GM18499 (cell line): ENCODE results near the gene CERS1.

ENCODE experiments used
- ATAC-seq: cut with Tn5 transposase; IDR thresholded peaks from one replicate; pipeline ENCODE4 v1.9.1; 2021; ENCODE audit warnings: moderate number of reproducible peaks; ENCODE audit not compliant: insufficient read depth, unreplicated experiment

Gene CERS1

DNA sequence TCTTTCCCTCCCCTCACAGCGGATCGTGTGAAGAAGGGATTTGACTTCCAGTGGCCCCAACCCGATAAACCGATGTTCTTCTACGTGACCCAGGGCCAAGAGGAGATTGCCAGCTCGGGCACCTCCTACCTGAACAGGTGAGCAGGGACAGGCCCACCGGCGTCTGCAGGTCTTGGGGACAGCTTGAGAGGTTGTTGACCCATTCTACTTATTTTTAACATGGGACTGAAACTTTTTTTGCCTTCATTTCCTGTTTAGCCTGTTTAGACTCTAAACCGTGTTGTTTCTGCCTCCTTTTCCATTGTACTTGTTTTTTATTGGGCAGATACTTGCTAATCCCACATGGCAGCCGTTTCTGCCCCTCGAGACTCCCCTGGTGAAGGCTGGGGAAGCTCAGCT, 35.7 kb downstream of the CERS1 start:
- ATAC-seq = no peak

DNA sequence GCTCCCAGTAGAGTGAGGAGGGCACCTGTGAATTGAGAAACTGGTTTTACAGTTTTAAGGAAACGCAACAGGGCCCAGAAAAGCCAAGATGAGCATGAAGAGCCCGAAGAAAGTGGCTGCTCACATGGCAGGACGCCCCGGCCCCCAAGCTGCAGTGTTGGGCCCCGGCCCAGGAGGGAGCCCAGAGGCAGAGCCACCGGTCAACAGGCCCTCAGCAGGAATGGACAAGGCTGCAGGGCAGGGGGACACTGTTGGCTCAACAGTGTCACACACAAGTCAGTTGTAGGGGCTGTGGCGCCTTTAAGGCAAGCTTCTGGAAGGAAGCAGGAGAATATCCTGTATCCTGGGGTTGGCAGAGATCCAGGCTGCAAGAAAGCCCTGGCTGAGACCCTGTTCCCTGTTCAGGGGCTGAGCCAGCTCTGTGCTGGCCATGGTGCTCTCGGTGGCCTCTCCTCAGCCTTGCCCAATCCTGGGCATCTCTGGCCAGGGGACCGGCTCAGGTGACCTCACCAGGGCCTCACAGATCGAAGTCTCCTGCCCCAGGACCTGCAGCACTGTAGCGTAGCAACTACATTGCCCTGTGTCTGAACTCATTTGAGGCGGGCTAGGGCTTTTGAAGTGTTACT, 36.2 kb downstream of the CERS1 start:
- no peak for ATAC-seq

DNA sequence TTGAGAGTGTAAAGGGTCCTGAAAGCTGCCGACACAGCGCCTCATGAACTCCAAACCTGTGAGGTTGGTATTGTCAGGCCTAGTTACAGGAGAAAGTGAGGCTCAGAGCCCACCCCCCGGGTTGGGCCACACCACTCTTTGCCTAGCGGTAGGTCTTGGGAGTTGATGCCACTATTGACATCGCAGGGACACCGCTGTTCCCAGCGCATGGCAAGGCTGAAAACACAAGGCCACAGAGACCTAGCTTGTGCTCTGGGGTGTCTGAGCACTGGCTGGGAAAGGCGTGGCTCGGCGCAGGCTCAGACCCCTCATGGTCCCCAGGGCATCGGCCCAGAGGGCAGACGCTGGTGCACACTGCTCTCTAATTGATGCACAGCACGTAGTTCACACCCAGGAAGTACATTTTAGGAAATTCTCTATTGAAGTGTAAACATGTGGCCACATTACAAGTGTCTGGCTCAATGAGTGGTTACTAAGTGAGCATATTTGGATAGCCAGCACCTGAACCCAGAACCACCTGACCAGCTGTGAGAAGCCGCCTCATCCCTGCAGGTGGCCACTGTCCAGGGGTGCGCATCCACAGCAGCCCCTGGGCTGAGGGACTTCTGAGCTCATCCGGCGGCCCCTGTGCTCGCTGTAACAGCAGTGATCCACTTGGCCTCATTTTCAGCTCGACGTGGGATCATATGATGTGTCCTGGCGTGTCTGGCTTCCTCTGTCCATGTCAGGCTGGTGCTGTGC, 36.9 kb downstream of the CERS1 start:
- no peak for ATAC-seq

DNA sequence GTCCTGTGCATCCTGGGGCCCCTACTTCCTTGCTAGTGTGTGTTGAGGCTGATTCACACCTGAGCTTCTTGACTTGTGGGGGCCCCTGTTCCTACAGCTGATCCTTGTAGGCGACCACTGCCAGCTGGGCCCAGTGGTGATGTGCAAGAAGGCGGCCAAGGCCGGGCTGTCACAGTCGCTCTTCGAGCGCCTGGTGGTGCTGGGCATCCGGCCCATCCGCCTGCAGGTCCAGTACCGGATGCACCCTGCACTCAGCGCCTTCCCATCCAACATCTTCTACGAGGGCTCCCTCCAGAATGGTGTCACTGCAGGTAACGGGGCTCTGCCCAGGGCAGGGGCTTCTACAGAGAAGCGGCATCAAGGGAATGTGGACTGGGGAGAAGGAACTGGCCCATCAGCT, 38.7 kb downstream of the CERS1 start:
- no peak for ATAC-seq

DNA sequence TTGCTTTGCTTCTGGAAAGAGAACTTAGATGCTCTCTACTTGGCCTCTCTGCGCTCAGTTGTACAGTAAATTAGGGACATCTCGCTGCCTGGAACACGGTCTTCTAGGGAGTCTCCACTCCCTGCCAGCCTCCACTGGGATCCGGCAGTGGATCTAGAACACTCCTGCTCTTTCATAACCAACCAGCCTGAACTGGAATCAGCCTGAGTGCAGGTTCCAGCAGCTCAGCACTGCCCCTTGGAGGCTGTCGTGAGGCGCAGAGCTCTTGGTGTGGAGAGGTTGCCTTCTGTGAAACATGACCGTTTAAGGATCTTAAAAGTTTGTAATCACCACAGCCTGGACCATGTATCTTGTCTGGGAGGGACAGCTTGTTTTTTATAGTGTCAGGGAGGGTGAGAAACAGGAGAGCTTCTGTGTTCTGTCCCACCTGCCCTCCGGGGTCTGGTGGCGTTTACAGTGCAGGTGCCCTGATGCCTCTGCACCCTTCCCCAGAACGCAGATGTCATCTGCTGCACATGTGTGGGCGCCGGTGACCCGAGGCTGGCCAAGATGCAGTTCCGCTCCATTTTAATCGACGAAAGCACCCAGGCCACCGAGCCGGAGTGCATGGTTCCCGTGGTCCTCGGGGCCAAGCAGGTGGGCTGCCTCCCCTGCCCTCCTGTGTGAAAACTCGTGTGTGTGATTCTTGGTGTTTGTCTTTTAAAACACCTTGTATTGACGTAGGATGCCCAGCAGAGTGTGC, 39.4 kb downstream of the CERS1 start:
- no peak for ATAC-seq

DNA sequence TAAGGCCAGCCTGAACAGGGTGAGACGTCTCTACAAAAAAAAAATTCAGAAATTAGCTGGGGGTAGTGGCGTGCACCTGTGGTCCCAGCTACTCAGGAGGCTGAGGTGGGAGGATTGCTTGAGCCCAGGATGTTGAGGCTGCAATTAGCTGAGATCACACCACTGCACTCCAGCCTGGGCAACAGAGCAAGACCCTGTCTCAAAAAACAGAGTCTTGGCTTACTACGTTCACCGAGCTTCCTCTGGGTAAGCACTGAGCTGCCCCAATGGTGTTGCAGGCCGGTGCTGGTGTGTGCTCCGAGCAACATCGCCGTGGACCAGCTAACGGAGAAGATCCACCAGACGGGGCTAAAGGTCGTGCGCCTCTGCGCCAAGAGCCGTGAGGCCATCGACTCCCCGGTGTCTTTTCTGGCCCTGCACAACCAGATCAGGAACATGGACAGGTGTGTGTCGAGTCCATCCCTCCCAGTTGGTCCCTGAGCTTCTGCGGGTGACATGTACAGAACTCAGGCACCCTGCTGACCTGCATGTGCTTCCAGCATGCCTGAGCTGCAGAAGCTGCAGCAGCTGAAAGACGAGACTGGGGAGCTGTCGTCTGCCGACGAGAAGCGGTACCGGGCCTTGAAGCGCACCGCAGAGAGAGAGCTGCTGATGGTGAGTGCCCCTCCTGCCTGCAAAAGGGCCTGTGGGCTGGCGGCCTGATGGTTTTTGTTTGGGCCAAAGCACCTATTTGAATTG, 40.1 kb downstream of the CERS1 start:
- no peak for ATAC-seq

DNA sequence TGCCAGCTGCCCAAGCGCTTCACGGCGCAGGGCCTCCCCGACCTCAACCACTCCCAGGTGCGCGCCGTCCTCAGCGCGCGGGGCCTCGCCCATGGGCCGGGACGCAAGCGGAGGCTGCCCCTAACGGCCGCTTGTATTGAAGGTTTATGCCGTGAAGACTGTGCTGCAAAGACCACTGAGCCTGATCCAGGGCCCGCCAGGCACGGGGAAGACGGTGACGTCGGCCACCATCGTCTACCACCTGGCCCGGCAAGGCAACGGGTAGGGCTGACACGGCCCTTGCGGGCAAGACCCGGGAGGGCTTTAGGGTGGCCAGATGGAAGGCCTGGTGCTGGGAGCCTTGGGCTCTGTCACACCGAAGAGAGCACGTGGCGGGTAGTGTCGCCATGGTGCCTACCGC, 41.0 kb downstream of the CERS1 start:
- ATAC-seq = no peak

DNA sequence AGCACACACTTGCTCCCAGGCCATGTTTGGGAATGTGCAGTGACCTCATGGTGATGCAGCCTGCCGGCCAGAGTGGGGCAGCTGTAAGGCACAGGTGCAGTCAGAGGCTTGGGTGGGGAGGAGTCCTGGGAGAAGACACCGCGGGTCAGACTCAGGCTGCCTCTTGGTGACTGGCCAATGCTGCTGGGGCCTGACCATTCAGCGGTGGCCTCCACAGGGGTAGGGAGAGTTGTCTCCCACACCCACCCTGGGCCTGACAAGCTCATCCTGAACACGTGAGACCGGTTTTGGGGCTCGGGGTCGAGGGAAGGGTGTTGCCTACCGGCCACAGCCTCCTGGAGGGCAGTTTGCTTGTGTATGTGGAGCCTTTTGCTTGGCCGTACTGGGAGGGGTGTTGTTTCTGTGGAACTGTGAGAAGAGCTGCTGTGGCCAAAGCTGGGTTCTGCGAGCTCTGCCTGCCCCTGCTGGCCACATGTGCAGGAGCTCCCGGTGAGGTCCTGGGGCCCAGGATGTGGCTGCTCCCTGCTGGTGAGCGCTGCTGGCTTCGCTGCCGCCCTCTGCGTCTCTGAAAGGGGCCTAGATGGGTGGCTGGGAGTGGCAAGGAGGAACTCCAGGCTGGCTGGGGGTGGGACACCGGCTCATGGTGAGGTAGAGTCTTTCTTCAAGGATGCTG, 42.1 kb downstream of the CERS1 start:
- no peak for ATAC-seq

DNA sequence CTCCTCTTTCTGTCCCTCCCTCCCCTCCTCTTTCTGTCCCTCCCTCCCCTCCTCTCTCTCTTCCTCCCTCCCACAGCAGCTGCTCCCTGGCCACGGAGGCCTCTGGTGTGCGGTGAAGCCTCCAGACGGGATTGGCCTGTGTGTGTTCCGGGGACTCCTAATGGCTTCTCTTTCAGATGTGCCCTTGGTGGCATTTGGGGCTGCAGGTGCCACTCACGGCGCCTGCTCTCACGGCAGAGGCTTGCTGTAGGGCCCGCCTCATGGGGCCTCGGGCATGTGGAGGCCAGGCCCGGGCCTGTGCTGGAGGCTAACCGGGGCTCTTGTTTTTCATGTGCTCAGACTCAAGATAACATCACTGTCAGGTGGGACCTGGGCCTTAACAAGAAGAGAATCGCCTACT, 43.3 kb downstream of the CERS1 start:
- no peak for ATAC-seq

DNA sequence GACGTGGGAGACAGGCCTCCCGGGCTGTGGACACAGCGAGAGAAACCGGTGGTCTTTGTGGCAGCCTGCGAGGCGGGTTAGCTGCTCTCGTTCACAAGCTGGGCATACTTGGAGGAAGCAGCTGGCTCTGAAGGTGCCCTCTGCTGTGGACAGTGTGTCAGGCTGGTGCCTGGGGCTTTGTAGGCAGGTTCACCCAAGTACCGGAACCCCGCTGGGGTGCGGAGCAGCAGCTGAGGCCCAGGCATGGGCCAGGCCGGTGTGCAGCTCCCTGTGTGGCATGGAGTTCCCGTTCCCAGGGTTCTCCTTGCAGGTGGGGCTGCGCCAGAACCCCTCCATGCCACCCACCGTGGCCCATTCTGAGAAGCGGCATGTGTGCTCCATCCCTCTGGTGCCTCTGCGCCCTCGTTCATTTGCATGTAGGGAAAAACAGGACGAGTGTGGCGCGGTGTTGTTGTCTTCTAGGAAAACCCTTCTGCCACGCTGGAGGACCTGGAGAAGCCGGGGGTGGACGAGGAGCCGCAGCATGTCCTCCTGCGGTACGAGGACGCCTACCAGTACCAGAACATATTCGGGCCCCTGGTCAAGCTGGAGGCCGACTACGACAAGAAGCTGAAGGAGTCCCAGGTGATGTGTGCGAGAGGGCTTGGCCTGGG, 44.2 kb downstream of the CERS1 start:
- no peak for ATAC-seq

DNA sequence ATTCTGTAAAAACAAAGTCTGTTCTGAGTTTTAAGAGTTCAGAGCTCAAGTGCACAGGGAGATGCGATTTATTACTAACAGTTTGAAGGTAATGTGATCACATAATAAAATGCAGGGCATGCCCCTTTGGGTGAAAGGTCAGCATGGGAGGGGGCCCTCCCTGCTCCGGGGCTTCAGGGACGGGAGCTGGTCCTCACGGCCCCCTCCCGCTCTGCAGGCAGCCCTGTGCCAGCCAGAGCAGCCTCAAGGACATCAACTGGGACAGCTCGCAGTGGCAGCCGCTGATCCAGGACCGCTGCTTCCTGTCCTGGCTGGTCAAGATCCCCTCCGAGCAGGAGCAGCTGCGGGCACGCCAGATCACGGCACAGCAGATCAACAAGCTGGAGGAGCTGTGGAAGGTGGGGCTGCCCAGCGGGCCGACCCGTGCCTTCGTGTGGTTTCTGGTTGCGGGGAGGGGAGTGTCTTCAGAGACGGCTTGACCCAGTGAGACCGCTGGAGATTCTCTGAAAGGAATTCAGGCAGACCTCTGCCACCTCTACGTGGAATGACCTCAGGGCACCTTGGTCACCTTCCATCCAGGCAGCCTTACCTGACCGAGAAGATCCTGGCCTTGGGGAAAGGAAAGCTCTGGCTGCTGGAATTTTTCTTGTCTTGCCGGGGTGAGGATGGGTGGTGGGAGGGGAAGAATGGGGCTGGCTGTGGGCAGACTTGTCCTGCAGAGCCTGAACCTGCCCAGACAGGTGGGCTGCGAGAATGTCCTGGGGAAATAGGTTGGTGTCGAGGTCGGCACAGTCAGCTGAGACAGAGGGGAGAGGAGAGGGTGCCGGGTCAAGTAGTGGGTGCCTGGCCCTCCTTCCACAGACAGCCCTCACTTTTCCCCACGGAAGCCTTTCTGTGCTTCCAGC, 45.2 kb downstream of the CERS1 start:
- no peak for ATAC-seq

DNA sequence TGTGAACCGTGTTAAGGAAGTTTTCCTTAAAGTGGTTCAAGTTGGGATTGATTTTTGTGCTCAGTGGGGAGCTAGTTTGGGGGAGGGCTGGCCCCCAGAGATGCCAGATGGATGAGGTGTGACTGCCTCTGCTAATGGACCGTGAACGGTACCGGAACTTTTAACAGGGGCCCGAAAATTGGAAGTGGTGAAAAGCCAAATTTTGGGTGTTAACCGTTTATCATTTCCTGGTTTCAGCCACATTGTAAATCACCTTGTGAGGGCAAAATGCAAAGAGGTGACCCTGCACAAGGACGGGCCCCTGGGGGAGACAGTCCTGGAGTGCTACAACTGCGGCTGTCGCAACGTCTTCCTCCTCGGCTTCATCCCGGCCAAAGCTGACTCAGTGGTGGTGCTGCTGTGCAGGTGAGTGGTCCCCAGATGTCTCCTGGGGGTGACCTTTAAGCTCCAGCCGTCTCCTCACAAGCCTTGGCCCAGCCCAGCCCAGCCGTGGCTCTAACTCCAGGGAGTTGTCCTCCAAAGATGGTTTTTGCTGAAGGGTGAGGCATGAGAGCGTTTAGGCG, 46.0 kb downstream of the CERS1 start:
- ATAC-seq = no peak

DNA sequence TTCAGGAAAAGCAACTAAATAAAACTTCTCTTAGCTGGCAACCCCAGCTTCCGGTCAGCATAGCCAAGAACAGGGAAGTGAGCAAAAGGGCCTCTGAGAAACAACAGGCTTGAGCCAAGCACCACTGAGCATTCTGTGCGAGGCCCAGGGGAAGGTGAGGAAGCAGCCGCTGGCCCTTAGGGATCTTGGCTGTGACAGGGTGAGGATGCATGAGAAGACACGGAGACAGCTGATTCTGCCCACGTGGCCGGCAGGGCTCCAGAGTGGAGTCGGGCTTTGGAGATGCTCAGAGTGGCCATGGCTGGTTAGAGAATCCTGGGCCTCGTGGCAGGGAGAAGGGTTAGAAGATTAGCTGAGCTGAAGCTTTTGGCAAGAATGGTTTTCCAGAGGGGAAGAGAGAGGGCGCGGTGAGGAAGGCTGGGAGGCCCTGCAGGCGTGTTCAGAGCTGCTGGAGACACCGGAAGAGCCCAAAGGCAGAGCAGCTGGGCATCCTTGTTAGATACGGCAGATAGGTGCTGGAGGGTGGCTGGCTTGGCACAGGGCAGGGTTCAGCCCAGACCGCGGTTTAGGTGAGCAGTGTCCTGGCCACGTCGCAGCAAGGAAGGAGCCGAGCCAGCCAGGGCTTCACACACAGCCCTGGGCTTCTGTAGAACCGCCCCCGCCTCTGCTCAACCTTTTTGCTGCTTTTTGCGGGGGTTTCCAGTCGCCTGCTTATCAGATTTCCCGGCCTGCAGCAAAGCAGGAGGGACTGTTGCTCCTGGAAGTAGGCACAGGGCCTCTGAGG, 46.9 kb downstream of the CERS1 start:
- no peak for ATAC-seq

DNA sequence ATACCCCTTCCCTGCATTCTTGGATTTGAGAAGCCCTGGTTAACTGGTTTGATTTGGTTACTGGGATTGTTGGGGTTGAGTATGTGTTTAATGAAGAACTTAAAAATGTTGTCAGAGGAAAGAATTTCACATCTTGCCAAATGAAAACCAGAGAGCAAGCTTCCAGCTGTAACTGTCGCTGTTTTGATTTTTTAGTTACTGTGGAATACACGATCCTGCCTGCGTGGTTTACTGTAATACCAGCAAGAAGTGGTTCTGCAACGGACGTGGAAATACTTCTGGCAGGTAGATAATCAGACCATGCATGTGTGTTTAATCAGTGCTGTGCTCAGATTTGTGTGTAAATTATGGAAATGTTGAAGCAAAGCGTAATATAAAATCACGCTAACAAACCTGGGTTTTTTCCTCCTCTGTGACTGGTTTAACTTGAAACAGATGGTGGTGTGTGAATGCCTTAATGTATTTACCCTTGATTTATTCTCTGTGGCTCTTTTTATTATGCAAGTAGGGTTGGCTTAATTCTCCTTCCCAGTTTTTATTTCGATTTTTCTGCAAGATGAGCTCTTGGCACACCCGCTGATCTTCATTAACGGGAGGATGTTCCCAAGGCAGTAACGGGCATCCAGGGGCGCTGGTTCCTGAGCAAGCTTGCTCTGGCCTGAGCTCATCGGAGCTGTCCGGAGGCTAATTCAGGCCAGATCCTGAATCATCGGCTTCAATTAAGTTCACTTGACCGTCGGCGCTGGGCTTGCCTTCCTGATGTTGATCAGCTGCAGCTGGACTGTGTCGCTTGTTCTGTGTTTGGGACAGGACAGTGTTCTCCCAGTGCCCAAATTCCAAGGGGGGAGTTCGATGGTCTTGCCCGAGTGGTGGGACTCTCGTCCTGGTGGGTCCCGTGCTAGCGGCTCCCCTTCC, 48.2 kb downstream of the CERS1 start:
- ATAC-seq = no peak

DNA sequence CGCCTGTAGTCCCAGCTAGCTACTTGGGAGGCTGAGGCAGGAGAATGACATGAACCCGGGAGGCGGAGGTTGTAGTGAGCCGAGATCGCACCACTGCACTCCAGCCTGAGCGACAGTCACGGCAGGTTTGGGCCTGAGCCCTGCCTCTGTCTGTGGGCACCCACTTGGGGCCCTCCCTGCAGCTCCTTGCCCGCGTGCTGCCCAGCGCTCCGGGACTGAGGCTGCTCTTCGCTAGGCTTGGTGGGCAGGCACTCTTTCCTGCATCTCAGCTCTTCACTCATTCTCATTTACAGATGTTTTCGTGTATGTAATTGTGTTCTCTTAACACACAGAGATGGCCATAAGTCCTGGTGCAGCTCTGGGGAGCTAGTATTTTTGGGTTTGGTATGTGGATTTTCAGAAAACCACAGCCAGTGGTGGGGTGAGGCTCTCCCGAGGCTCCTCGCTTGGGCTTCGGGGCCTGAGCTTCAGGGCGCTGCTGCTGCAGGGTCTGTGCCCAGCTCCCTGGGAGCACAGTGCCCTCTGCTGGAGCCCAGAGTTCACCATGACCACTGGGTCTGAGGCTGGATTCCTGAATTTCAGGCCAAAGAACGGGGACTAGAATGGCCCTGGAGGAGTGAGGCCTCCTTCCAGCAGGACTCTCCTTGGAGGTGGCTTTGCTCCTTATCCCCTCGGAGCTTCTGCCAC, 49.0 kb downstream of the CERS1 start:
- no peak for ATAC-seq

DNA sequence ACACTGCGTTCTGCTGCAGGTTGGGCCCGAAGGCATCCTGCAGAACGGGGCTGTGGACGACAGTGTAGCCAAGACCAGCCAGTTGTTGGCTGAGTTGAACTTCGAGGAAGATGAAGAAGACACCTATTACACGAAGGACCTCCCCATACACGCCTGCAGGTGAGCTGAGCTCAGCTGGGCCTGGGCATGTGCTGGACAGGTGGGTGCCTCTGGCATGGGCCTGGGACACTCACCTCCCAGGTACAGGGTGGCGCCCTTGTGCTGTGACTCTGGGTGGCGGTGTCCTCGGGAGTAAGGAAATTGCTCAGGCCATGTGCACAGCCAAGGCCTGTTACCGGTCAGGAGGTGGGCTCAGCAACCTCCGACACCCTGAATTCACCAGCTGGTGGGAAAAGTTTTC, 50.0 kb downstream of the CERS1 start:
- ATAC-seq = no peak
